Smooth muscle cell (in vitro differentiated cells): Measurements from ENCODE around the gene SLC6A19. TPM values are rescaled to one million over a fixed set of nuclear protein-coding genes. Genes with fewer than 3 reads are reported as not detected.

ENCODE experiments used
- DNase-seq: peaks from one replicate; lab custom pipeline; 2025; ENCODE audit not compliant: unreplicated experiment; lab: John Stamatoyannopoulos, UW
- H2AFZ ChIP-seq: fragments of 200-600 bp; sonication (generic); 2 replicates; pipeline ENCODE4 v1.6.0; 2016; ENCODE audit warnings: antibody characterized with exemption, low read depth, mild to moderate bottlenecking
- H3F3A ChIP-seq: fragments of 200-600 bp; sonication (generic); 2 replicates; pipeline ENCODE4 v1.6.0; 2017; ENCODE audit warnings: antibody characterized with exemption, low read depth
- H3K27ac ChIP-seq: fragments of 200-600 bp; sonication (generic); 2 replicates; pipeline ENCODE4 v1.5.1; 2016; ENCODE audit warnings: low read depth, mild to moderate bottlenecking
- H3K27me3 ChIP-seq: fragments of 200-600 bp; sonication (generic); 2 replicates; pipeline ENCODE4 v1.6.1; 2016; ENCODE audit warnings: low read depth, mild to moderate bottlenecking
- H3K36me3 ChIP-seq: fragments of 200-600 bp; sonication (generic); 2 replicates; pipeline ENCODE4 v1.5.1; 2016; ENCODE audit warnings: low read depth
- H3K4me1 ChIP-seq: fragments of 200-600 bp; sonication (generic); 2 replicates; pipeline ENCODE4 v1.5.1; 2016; ENCODE audit warnings: low read depth
- H3K4me2 ChIP-seq: fragments of 200-600 bp; sonication (generic); 2 replicates; pipeline ENCODE4 v1.6.0; 2016; ENCODE audit warnings: mild to moderate bottlenecking
- H3K4me3 ChIP-seq: fragments of 200-600 bp; sonication (generic); 2 replicates; pipeline ENCODE4 v1.5.1; 2016; ENCODE audit warnings: mild to moderate bottlenecking
- H3K79me2 ChIP-seq: fragments of 200-600 bp; sonication (generic); 2 replicates; pipeline ENCODE4 v1.6.0; 2016; ENCODE audit warnings: low read depth, mild to moderate bottlenecking
- H3K9ac ChIP-seq: fragments of 200-600 bp; sonication (generic); 2 replicates; pipeline ENCODE4 v1.6.0; 2016; ENCODE audit warnings: low read depth
- H3K9me3 ChIP-seq: fragments of 200-600 bp; sonication (generic); replicated peaks from 2 replicates; pipeline ENCODE4 v1.5.1; 2016; ENCODE audit warnings: low read depth
- H4K20me1 ChIP-seq: fragments of 200-600 bp; sonication (generic); 2 replicates; pipeline ENCODE4 v1.6.0; 2016; ENCODE audit warnings: low read depth
- WGBS: methylation state at CpG from one replicate; pipeline ENCODE4 v1.1.7; 2016; ENCODE audit warnings: low lambda C conversion rate; 5-methylcytosine and 5-hydroxymethylcytosine counted together
- polyA plus RNA-seq: library from polyadenylated mRNA; unstranded; fragments of >200 nt; fragmentation: Nextera tagmentation; extraction: Ambion mirVana; gene quantifications from 2 replicates; pipeline ENCODE4 v1.2.1, GENCODE V29; 2016
- total RNA-seq: library from RNA; depleted of rRNA; stranded (reverse); fragments of >200 nt; gene quantifications from 2 replicates; pipeline ENCODE4 v1.2.3, GENCODE V29; 2014
- TF ChIP-seq, protein P1 (sequence below): fragments of 200-600 bp; sonication (generic); IDR thresholded peaks from 2 replicates; pipeline ENCODE4 v1.5.1; 2017; ENCODE audit warnings: borderline replicate concordance, mild to moderate bottlenecking, antibody characterized with exemption; ENCODE audit not compliant: insufficient read depth, poor library complexity, severe bottlenecking

Gene SLC6A19
- total and polyA plus RNA-seq, 2 experiments from 2014 or later = not detected

DNA sequence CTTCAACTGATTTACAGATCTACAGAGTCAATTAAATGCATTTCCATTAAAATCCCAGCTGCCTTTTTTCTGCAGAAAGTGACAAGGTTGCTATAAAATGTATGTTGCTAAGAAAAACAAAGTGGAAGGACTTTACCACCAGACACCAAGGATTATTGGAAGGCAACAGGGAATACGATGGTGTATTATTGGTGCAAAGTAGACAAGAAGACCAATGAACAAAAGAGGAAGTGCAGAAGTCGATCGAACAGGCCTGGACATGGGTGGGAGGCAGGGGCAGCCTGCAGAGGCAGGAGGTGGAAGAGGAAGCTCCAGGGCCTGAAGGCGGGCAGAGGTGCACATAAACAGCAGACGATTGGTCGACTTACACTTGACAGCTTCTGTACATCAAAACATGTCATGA lies 10.6 kb upstream of the SLC6A19 start:
- no peaks in the 10 kb centered on the region for H3F3A ChIP-seq
- H3K9me3 ChIP-seq = no peaks in the 10 kb centered on the region
- DNase-seq = no peak
- H3K9ac ChIP-seq = no peak overlapping the region
- no peak overlapping the region for H3K4me3 ChIP-seq
- no peaks in the 10 kb centered on the region for H3K27me3 ChIP-seq
- no peak overlapping the region for H3K27ac ChIP-seq
- no peak overlapping the region for H2AFZ ChIP-seq
- H3K79me2 ChIP-seq = no peaks in the 10 kb centered on the region
- H3K4me2 ChIP-seq = no peak overlapping the region
- H4K20me1 ChIP-seq = no peaks in the 10 kb centered on the region
- 72% methylated on average over 6 of the region's 6 CpGs for WGBS
- no peaks in the 10 kb centered on the region for H3K36me3 ChIP-seq
- H3K4me1 ChIP-seq = no peaks in the 10 kb centered on the region
- TF ChIP-seq, protein P1, sequence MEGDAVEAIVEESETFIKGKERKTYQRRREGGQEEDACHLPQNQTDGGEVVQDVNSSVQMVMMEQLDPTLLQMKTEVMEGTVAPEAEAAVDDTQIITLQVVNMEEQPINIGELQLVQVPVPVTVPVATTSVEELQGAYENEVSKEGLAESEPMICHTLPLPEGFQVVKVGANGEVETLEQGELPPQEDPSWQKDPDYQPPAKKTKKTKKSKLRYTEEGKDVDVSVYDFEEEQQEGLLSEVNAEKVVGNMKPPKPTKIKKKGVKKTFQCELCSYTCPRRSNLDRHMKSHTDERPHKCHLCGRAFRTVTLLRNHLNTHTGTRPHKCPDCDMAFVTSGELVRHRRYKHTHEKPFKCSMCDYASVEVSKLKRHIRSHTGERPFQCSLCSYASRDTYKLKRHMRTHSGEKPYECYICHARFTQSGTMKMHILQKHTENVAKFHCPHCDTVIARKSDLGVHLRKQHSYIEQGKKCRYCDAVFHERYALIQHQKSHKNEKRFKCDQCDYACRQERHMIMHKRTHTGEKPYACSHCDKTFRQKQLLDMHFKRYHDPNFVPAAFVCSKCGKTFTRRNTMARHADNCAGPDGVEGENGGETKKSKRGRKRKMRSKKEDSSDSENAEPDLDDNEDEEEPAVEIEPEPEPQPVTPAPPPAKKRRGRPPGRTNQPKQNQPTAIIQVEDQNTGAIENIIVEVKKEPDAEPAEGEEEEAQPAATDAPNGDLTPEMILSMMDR = no peak

DNA sequence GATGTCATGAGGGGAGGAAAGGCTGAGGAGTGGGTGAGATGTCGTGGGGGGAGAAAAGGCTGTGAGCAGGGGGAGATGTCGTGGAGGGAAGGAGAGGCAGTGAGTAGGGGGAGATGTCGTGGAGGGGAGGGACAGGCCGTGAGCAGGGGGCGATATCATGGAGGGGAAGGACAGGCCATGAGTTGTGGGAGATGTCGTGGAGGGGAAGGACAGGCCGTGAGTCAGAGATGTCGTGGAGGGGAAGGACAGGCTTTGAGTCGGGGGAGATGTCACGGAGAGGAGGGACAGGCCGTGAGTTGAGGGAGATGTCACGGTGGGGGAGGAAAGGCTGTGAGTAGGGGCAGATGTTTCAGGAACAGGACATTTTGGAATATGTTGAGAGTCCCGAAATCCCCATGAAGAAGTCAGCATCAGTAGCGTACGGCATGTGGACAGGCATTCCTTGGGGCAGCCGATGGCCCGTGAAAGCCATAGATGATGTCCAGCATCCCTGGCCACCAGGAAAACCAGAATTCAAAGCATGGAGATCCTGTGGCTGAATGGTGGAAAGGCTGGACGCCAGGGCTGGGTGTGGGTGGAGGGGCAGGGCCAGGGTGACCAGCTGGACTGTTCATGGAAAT lies 8.3 kb upstream of the SLC6A19 start:
- Histone ChIP-seq H3F3A (no peaks in the 10 kb centered on the region), H3K27me3 (no peaks in the 10 kb centered on the region), H2AFZ (no peak overlapping the region), H3K4me3 (no peak overlapping the region), H3K4me1 (no peaks in the 10 kb centered on the region), H3K27ac (no peak overlapping the region), H3K79me2 (no peaks in the 10 kb centered on the region), H3K9ac (no peak overlapping the region), H3K9me3 (no peaks in the 10 kb centered on the region), H3K4me2 (no peak overlapping the region), H4K20me1 (no peaks in the 10 kb centered on the region), H3K36me3 (no peaks in the 10 kb centered on the region)
- 78% methylated on average over 12 of the region's 18 CpGs for WGBS
- TF ChIP-seq, protein P1 = no peak
- no peak for DNase-seq

DNA sequence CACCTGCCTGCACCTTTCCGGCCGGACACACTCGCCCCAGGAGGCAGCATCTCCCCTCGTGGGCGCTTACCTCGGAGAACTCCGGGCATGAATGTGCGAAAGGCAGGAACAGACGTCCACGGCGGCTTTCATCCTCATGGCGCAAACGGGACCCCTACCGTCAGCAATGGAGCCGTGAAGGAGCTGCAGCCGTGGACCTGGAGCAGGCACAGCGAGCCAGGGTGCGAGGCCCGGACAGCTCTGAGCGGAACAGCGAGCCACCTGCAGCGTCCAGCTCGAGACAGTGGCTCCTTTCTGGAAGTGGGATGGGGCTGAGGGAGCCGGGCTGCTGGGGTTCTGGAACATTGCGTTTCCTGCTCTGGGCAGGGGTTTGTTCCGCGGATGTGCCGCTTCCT lies 7.8 kb upstream of the SLC6A19 start:
- whole genome bisulfite sequencing = 88% methylated on average over 28 of the region's 28 CpGs
- H3K27ac ChIP-seq = no peak overlapping the region
- TF ChIP-seq, protein P1 = no peak
- no peaks in the 10 kb centered on the region for H3K36me3 ChIP-seq
- no peak for DNase-seq
- H3K79me2 ChIP-seq = no peaks in the 10 kb centered on the region
- no peaks in the 10 kb centered on the region for H3K9me3 ChIP-seq
- H3K9ac ChIP-seq = no peak overlapping the region
- no peaks in the 10 kb centered on the region for H3K4me1 ChIP-seq
- no peaks in the 10 kb centered on the region for H3F3A ChIP-seq
- H3K4me2 ChIP-seq = no peak overlapping the region
- no peak overlapping the region for H3K4me3 ChIP-seq
- H3K27me3 ChIP-seq = no peaks in the 10 kb centered on the region
- no peak overlapping the region for H2AFZ ChIP-seq
- no peaks in the 10 kb centered on the region for H4K20me1 ChIP-seq

- H3K27ac ChIP-seq = no peak overlapping the region
- TF ChIP-seq, protein P1 = no peak
- no peaks in the 10 kb centered on the region for H3K4me1 ChIP-seq
- peaks cover 5% of the 10 kb centered on the region for H3K27me3 ChIP-seq
- H3K79me2 ChIP-seq = no peaks in the 10 kb centered on the region
- 87% methylated on average over 6 of the region's 6 CpGs for WGBS
- no peak overlapping the region for H3K9ac ChIP-seq
- no peak overlapping the region for H2AFZ ChIP-seq
- no peaks in the 10 kb centered on the region for H3K9me3 ChIP-seq
- no peaks in the 10 kb centered on the region for H4K20me1 ChIP-seq
- no peaks in the 10 kb centered on the region for H3K36me3 ChIP-seq
- H3K4me2 ChIP-seq = no peak overlapping the region
- DNase-seq = no peak
- no peaks in the 10 kb centered on the region for H3F3A ChIP-seq
- H3K4me3 ChIP-seq = no peak overlapping the region
Measured at GRCh38 chr5:1194378-1194777, 7.0 kb upstream of the SLC6A19 start.
